Body of pancreas (tissue), 4 donors: ENCODE data around the gene LDB2.

Experiments used
- CTCF ChIP-seq, 7 experiments: fragments of 450-650 bp in 4 of 7; fragments of 200-600 bp in 3 of 7; sonication (generic) in 3 of 7; IDR thresholded peaks; one replicate each; pipeline ENCODE4 v1.5.1; 2016 to 2019; ENCODE audit warnings: antibody characterized with exemption in 7 of 7
- POLR2A ChIP-seq, 3 donors: fragments of 450-650 bp; IDR thresholded peaks; one replicate each; pipeline ENCODE4 v1.6.1; 2016; ENCODE audit warnings: antibody characterized with exemption in 3 of 3, mild to moderate bottlenecking in 2 of 3

DNA sequence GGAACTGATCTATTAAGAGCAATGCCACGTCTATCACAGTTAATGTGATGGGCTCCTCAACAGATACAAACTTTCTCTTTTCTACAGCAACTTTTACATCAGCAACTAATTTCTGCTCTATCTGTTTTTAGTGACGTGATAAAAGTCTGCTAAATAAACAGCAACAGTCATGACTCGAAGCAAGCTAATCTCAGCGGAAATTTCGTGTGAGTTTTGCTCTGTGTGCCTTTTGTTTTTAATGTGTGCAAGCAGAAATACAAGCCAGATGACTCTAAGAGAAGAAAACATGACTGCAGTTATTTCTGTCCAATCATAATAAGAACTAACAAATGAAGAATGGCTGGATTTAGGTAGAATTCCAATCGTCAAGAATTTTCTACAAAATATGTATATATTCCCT lies 214.3 kb downstream of the LDB2 start:
- TF ChIP-seq CTCF (IDR thresholded peaks at IDR 0.05) (no peak), POLR2A (IDR thresholded peaks at IDR 0.05) (no peak)
